ENCODE data around the gene GPANK1.

Gene GPANK1

GRCh38 chr6:31636698-31637596, 27.9 kb downstream of the GPANK1 start:
- no peak for TF ChIP-seq ZFX (IDR thresholded peaks at IDR 0.05; ENCODE audit: borderline replicate concordance)
- no peak for TF ChIP-seq CTCF (IDR thresholded peaks at IDR 0.05)

GRCh38 chr6:31634969-31635575, 29.7 kb downstream of the GPANK1 start:
- peak overlapping the region; percentile 27; the same call in 1 of the 2 replicates for H3K27ac ChIP-seq
- TF ChIP-seq CTCF (IDR thresholded peaks at IDR 0.05) = no peak
- TF ChIP-seq ZFX (IDR thresholded peaks at IDR 0.05; ENCODE audit: borderline replicate concordance) = no peak

More at GRCh38 chr6:31636698-31637596, 27.9 kb downstream of the GPANK1 start:
- peak overlapping the region; percentile 38 for H3K27ac ChIP-seq

GRCh38 chr6:31634131-31634530, 30.7 kb downstream of the GPANK1 start:
- no peak for TF ChIP-seq CTCF (IDR thresholded peaks at IDR 0.05)
- TF ChIP-seq ZFX (IDR thresholded peaks at IDR 0.05; ENCODE audit: borderline replicate concordance) = no peak
- H3K27ac ChIP-seq = peak overlapping the region; percentile 1; the same call in 1 of the 2 replicates

- peak overlapping the region; percentile 8; the same call in 1 of the 2 replicates for H3K27ac ChIP-seq
- no peak for TF ChIP-seq ZFX (IDR thresholded peaks at IDR 0.05; ENCODE audit: borderline replicate concordance)
- no peak for TF ChIP-seq CTCF (IDR thresholded peaks at IDR 0.05)
Observed at GRCh38 chr6:31633447-31633846, 31.4 kb downstream of the GPANK1 start.

GRCh38 chr6:31632279-31632946, 32.4 kb downstream of the GPANK1 start:
- H3K27ac ChIP-seq = peak overlapping the region; percentile 8; the same call in 1 of the 2 replicates
- TF ChIP-seq CTCF (IDR thresholded peaks at IDR 0.05) (no peak), ZFX (IDR thresholded peaks at IDR 0.05; ENCODE audit: borderline replicate concordance) (no peak)

GRCh38 chr6:31631681-31632278, 33.0 kb downstream of the GPANK1 start:
- H3K27ac ChIP-seq = peak overlapping the region; percentile 8; the same call in 1 of the 2 replicates

More at GRCh38 chr6:31631681-31632278, 33.0 kb downstream of the GPANK1 start:
- TF ChIP-seq CTCF (IDR thresholded peaks at IDR 0.05) (no peak), ZFX (IDR thresholded peaks at IDR 0.05; ENCODE audit: borderline replicate concordance) (no peak)

Measured in 22Rv1 (cell line).